HK-2 (cell line): ENCODE measurements around the gene ENDOU.
"Not testable (repeated sequence)": the region's sequence is repeated elsewhere in the genome, so short reads cannot be mapped to it uniquely, and the experiment has no call there.

Source experiments
- DNase-seq: peaks from one replicate; pipeline ENCODE4 v3.0.0-alpha.2; 2018; ENCODE audit not compliant: unreplicated experiment

ENDOU gene

GRCh38 chr12:47686645-47687240 lies 38.5 kb downstream of the ENDOU start:
- DNase-seq, result no peak

GRCh38 chr12:47679785-47680184 lies 45.5 kb downstream of the ENDOU start:
- no peak for DNase-seq

DNA sequence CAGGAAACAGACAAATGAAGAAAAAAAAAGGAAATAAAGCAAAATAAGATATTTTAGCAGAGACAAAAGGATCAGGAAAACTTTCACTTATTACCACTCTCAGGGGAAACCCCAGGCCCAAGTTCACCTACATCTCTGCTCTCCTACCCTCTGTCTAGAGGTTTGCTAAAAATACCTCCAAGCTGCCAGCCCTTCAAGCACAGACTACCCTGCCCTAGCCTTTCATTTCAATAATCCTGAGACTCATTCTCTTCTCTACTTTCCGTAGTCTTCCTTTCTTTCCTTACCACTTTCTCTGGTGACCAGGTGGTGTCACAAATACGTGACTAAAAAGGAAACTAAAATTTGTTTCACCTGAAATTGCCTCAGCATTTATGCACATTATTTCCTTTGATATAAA lies 53.2 kb downstream of the ENDOU start:
- no peak for DNase-seq

DNA sequence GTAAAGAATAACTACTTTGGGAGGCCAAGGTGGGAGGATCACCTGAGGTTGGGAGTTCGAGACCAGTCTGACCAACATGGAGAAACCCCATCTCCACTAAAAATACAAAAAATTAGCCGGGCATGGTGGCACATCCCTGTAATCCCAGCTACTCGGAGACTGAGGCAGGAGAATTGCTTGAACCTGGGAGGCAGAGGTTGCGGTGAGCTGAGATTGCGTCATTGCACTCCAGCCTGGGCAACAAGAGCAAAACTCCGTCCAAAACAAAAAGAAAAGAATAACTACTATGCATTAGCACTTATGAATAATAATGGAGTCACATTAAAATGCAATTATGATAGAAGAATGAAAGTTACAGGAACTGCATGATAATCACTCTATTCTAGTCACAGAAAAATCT lies 57.4 kb downstream of the ENDOU start:
- DNase-seq, result not testable (repeated sequence)
